Stimulated activated CD8-positive, alpha-beta memory T cell treated with anti-CD3 and anti-CD28 coated beads, Interleukin-7, amount 100 ng/mL, for 48 hours (primary cell): ENCODE results near the gene FBXW9.
A peak's percentile ranks its signal among the peaks of the same experiment; 100 is the strongest.
"Not testable (repeated sequence)": the region's sequence is repeated elsewhere in the genome, so short reads cannot be mapped to it uniquely, and the experiment has no call there.

ENCODE experiments used
- DNase-seq, 2 donors: peaks; one replicate each; pipeline ENCODE4 v3.0.0-alpha.2; 2020; ENCODE audit warnings: low read depth in 1 of 2; ENCODE audit errors: extremely low read depth in 1 of 2

FBXW9 gene

GRCh38 chr19:12696366-12697335, at the start of gene FBXW9:
Gene FBXW9 (minus strand): TSS chr19:12696631. CDS start chr19:12696581, 50 bp downstream.
- DNase-seq, result peak; percentile 91 to 94

- DNase-seq, result no peak
Observed at GRCh38 chr19:12745166-12745897, 48.9 kb upstream of the FBXW9 start.

DNA sequence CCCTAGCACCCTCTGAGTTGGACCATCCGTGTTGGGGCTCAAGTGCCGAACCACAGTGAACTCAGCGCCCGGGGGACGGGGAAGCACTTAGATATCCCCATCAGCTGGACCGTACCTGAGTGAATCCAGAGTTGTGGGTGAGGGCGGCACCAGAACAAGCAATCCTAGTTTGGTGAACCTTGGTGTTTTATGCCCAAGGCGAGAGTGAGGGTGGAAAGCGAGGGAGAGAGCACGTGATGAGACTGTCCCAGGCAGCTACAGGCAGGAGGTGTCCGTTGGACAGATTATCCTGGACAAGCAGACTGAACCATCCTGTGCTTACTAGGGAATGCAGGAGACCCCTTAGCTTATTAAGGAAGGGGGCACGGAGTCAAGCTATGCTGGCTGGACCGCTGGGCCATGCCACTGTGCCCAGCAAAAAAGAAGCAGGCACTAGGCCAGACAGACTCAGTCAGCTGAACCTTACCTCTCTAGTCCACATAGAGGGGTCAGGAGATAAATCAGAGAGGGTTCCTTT, 41.5 kb upstream of the FBXW9 start:
- no peak for DNase-seq

GRCh38 chr19:12736995-12737834, 40.8 kb upstream of the FBXW9 start, which contains the start of gene GET3:
Gene GET3 (plus strand): TSS chr19:12737497. CDS start chr19:12737506, 9 bp downstream.
- DNase-seq, result peak; percentile 46 to 78

- peak; percentile 22 to 60 for DNase-seq
Observed at GRCh38 chr19:12733369-12734214, 37.2 kb upstream of the FBXW9 start.

GRCh38 chr19:12731337-12731736, 34.9 kb upstream of the FBXW9 start:
- DNase-seq, result no peak

GRCh38 chr19:12730064-12730463, 33.6 kb upstream of the FBXW9 start:
- no peak for DNase-seq

- no peak for DNase-seq
Observed at GRCh38 chr19:12727745-12728433, 31.5 kb upstream of the FBXW9 start.

- DNase-seq, result no peak
Observed at GRCh38 chr19:12726988-12727316, 30.5 kb upstream of the FBXW9 start.

DNA sequence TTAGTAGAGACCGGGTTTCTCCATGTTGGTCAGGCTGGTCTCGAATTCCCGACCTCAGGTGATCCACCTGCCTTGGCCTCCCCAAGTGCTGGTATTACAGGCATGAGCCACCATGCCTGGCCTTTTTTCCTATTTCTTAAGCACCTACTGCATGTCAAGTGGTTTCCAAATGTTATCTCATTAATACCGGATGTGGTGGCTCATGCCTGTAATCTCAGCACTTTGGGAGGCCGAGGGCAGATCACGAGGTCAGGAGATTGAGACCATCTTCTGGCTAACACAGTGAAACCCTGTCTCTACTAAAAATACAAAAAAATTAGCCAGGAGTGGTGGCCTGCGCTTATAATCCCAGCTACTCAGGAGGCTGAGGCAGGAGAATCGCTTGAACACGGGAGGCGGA, 29.2 kb upstream of the FBXW9 start:
- not testable (repeated sequence) for DNase-seq

DNA sequence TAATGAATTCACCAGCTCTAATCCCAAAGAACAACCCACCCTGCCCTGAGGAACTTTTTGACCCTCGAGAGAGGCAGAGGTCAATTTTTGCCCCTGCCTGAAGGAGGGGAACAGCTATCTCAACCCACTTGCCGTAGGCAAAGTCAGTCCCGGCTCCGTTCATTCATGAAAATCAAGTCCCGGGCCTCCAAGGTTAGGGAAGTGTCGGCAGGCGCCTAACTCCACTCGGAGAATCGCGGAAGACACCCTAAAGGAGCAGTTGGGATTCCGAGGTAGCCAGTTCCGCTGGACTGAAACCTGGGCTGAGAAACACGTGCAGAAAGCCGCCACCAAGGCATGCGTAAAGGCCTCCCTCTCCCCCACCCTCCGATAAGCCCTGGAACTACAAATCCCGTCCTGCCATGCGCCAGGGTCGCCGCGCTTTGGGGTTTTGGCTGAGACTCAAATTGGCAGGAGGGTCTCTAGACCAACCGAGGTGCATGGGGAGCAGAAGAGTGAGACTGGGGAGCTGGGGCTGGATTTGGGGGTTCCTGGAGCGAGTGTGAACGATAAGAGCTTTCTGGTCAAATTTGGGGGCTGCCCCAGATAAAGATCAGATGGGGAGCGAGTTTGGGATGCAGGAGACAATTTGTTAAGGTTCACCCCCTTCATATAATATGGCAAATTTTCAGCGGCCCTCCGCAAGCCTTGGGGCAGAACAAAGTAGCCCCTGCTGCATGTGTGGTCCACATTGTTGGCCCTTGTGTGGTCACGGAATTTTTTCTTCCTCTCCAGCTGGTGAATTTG, 27.4 kb upstream of the FBXW9 start, which contains the start of gene TNPO2:
TNPO2 (minus strand) TSS at position 292 of the 786 bp plus-strand sequence. CDS start 2,955 bp downstream, outside the sequence.
- peak; percentile 52 to 72 for DNase-seq

DNA sequence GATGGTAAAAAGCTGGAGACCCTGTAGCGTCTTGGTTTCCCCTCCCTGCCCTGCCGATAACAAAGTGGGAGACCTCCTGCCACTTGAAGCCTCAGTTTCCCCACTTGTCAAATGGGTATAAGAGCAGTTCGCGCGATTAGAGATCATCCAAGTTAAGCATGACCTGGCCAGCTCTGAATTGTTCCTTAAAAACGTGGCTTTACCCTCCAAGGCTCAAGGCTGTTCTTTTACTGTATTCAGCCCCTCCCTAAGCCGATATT, 26.9 kb upstream of the FBXW9 start:
- no peak for DNase-seq

DNA sequence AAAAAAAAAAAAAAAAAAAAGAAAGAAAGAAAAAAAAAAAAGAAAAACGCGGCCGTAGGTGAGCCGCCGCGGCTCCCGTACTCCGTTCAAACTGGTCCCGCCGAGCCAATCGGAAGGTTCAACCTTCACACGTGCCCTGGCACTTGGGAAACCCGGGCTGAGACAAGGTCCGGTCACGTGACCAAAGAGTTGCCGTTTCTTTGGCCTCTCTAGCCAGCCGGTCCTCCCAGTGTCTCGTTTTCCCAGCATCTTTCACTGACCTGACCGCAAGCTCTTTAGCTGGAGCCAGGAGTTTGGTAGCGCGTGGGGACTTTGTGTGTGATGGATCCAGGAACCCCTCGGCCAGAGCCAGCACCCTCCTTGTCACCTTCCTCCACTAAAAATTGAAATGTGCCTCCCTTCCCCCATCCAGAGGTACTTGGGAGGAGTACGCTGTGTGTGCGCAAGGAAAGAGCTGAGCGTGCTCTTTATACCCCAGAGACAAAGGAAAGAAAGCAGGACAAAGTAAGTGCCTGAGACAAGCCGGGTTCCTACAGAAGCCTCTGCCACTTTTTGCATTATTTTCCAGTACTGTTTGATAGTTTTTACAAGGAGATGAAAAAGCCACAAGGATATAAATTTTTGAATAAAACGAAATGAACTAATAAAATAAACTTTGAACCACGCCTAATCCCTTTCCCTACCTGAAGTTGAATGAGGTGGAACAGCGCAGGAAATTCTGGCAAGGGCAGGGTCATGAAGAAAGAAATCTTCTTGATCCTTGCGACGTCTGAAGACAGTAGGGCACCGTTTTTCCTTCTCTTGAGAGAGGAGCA, 26.3 kb upstream of the FBXW9 start:
- peak; percentile 78 to 95 for DNase-seq

DNA sequence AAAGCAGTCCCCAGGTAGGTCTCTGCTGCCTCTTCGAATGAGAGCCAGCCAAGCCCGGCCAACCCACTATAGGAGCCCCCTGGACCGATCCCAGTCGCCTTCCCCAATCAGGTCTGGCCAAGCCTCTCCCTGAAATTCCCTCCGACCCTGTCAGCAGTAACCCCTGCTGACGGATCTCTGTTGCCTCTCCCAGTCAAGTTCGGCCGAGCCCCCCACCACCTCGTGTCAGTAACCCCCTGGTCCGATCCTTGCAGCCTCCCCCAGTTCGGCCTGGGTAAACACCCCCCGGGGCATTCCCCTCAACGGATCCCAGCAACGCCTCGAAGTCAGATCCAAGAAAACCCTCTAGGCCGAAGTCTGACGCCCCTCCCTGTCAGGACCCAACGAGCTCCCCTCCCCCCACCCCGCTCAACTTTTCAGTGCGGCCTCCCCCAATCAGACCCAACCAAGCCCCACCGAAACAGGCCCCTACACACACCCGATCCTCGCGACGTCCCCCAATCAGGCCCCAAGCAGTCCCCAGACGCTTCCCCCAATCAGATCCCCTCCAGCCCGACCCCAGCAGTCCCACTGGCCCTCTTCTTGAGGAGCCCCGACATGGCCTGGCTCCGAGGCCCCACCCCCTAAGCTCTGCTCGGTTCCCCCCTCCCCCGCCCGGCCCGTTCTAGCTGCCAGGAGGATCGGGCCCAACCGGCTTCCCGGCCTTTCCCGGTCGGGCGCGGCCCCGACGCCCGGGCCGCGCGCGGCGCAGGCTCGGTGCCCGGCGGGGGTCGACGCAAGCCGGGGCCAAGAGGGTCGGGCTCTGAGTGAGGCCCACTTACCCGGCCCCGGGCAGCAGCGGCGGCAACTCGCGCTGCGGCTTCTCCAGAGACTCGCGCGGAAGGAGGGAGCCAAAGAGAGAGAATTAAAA, 25.5 kb upstream of the FBXW9 start:
- DNase-seq, result peak in 1 of 2 donors; percentile 50

GRCh38 chr19:12720851-12721655, 24.6 kb upstream of the FBXW9 start:
- DNase-seq, result no peak

- DNase-seq, result no peak
Observed at GRCh38 chr19:12720296-12720695, 23.9 kb upstream of the FBXW9 start.
